ENCODE results near the gene ELAVL3. TPM values are rescaled to one million over a fixed set of nuclear protein-coding genes. Genes with fewer than 3 reads are reported as not detected.
A peak's percentile ranks its signal among the peaks of the same experiment; 100 is the strongest.

Gene ELAVL3
- total RNA-seq, 1 experiment from 2014 or later: 1.2 TPM

DNA sequence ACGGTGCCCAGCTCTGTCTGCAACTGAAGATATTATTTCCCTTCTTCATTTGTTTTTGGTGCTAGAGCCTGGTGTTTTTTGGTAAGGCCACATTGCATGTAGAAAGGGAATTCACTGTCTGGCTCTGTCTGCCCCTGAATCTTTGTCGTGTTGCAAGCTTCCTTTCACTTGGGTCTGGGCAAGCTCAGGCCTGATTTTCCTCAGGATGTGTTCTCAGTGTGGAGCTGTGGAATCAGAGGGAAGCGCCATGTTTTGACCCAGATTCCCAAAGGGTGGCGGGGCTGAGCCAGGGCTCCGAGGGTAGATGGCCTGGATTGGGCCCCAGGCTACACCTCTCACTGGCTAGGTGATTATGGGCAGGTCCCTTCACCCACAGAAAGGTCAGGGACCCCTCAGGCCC, 36.8 kb downstream of the ELAVL3 start:
- peaks cover 26 to 70% (median 68%) of the 10 kb centered on the region in 3 experiments; a peak in 6 of 7 replicates for H3K36me3 Mint-ChIP-seq (ENCODE audit: insufficient read depth in 1 of 3, low read depth in 3 of 3)
- H3K4me1 ChIP-seq (ENCODE audit: insufficient read depth, low read length): no peaks in the 10 kb centered on the region
- H3K4me2 ChIP-seq (ENCODE audit: insufficient read depth, insufficient read length, low read length): no peak overlapping the region
- no peak overlapping the region for H4K91ac ChIP-seq (ENCODE audit: insufficient read length, low read depth, low read length)
- H3K4me1 Mint-ChIP-seq: peaks cover 0 to 3% of the 10 kb centered on the region in 2 experiments; a peak in 2 of 4 replicates
- H3K23me2 ChIP-seq (ENCODE audit: insufficient read length, low read depth, low read length, poor library complexity, severe bottlenecking): no peaks in the 10 kb centered on the region
- H2BK5ac ChIP-seq (ENCODE audit: insufficient read length, low read length): no peak overlapping the region
- no peaks in the 10 kb centered on the region for H3K9me3 ChIP-seq (ENCODE audit: control insufficient read depth, low read depth, low read length)
- no peak for DNase-seq
- no peak overlapping the region for H3K14ac ChIP-seq (ENCODE audit: insufficient read depth, low read length)
- no CpG with 5 or more reads among the region's 5 CpGs for WGBS (ENCODE audit: extremely low coverage, insufficient read length, low lambda C conversion rate)
- peak overlapping the region in 1 of 3 experiments; percentile 55; a peak in 2 of 7 replicates for H3K27ac Mint-ChIP-seq
- no peak overlapping the region for H3K27ac ChIP-seq (ENCODE audit: insufficient read length, low read depth, low read length)
- no peak overlapping the region for H3T11ph ChIP-seq (ENCODE audit: low read length)
- no peaks in the 10 kb centered on the region for H3K79me2 ChIP-seq (ENCODE audit: insufficient read depth, low read length)
- no peaks in the 10 kb centered on the region for H3K27me3 Mint-ChIP-seq (ENCODE audit: low read depth)
- H3K4me3 Mint-ChIP-seq: no peak overlapping the region
- no peak overlapping the region for H2AK5ac ChIP-seq (ENCODE audit: insufficient read length, low read length)
- no peak overlapping the region for H2AFZ ChIP-seq (ENCODE audit: low read length)
- H4K20me1 ChIP-seq (ENCODE audit: control insufficient read depth, insufficient read depth, insufficient read length): no peaks in the 10 kb centered on the region
- no peak overlapping the region for H3K18ac ChIP-seq (ENCODE audit: insufficient read length, low read depth, low read length)
- H3K4ac ChIP-seq (ENCODE audit: low read depth, low read length): no peak overlapping the region
- H4K5ac ChIP-seq (ENCODE audit: insufficient read length, low read depth, low read length): no peak overlapping the region
- H3K27me3 ChIP-seq (ENCODE audit: insufficient read depth, low read length): no peaks in the 10 kb centered on the region
- TF ChIP-seq, protein P1, sequence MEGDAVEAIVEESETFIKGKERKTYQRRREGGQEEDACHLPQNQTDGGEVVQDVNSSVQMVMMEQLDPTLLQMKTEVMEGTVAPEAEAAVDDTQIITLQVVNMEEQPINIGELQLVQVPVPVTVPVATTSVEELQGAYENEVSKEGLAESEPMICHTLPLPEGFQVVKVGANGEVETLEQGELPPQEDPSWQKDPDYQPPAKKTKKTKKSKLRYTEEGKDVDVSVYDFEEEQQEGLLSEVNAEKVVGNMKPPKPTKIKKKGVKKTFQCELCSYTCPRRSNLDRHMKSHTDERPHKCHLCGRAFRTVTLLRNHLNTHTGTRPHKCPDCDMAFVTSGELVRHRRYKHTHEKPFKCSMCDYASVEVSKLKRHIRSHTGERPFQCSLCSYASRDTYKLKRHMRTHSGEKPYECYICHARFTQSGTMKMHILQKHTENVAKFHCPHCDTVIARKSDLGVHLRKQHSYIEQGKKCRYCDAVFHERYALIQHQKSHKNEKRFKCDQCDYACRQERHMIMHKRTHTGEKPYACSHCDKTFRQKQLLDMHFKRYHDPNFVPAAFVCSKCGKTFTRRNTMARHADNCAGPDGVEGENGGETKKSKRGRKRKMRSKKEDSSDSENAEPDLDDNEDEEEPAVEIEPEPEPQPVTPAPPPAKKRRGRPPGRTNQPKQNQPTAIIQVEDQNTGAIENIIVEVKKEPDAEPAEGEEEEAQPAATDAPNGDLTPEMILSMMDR (conservative IDR thresholded peaks at IDR 0.05): no peak
- H2BK12ac ChIP-seq (ENCODE audit: insufficient read length, low read depth, low read length): no peak overlapping the region
- no peaks in the 10 kb centered on the region for H3K9me3 Mint-ChIP-seq
- no peak overlapping the region for H2BK20ac ChIP-seq (ENCODE audit: low read depth, low read length, poor library complexity, severe bottlenecking)
- H3K23ac ChIP-seq (ENCODE audit: insufficient read length, low read depth, low read length): no peak overlapping the region
- H3K56ac ChIP-seq (ENCODE audit: insufficient read length, low read depth, low read length): no peak overlapping the region
- H4K8ac ChIP-seq (replicated peaks; ENCODE audit: insufficient read length, low read depth, low read length): no peak overlapping the region
- H2BK15ac ChIP-seq (ENCODE audit: low read depth, low read length): no peak overlapping the region
- no peak overlapping the region for H2BK120ac ChIP-seq (ENCODE audit: low read depth, low read length, poor library complexity, severe bottlenecking)
- H3K9ac ChIP-seq (ENCODE audit: extremely low read depth, insufficient read length, low read length): no peak overlapping the region
- H3K79me1 ChIP-seq (ENCODE audit: insufficient read depth, low read depth, low read length, poor library complexity, severe bottlenecking): peaks cover 4% of the 10 kb centered on the region
